ENCODE results near the gene SPTBN1. TPM values are rescaled to one million over a fixed set of nuclear protein-coding genes. Genes with fewer than 3 reads are reported as not detected.

Gene SPTBN1
- total RNA-seq, 1 donor from 2014 or later, result 813 TPM

DNA sequence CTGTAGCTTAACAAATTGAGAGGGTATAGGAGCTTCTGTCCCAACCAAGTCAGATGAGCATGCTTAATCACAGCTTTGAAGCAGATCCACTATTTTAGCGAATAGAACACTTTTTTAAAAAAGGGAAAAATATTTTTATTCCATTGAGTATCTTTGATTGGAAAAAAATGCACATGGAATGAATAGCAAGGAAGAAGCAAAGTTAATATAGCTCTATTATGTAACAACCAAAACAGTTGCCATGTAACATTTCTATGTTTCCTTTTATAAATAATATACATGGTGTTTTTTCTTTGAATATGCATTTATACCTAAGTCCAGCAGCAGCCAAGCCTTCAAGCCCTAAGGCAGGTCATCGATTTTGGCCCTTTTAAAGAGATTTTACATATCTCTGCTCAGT lies 21.4 kb upstream of the SPTBN1 start:
- H3K9me3 ChIP-seq, result no peaks in the 10 kb centered on the region
- DNase-seq, result no peak
- H3K27me3 ChIP-seq, result no peaks in the 10 kb centered on the region
- no peak overlapping the region for H3K4me3 ChIP-seq
- no peaks in the 10 kb centered on the region for H3K36me3 ChIP-seq
- TF ChIP-seq, protein P1, sequence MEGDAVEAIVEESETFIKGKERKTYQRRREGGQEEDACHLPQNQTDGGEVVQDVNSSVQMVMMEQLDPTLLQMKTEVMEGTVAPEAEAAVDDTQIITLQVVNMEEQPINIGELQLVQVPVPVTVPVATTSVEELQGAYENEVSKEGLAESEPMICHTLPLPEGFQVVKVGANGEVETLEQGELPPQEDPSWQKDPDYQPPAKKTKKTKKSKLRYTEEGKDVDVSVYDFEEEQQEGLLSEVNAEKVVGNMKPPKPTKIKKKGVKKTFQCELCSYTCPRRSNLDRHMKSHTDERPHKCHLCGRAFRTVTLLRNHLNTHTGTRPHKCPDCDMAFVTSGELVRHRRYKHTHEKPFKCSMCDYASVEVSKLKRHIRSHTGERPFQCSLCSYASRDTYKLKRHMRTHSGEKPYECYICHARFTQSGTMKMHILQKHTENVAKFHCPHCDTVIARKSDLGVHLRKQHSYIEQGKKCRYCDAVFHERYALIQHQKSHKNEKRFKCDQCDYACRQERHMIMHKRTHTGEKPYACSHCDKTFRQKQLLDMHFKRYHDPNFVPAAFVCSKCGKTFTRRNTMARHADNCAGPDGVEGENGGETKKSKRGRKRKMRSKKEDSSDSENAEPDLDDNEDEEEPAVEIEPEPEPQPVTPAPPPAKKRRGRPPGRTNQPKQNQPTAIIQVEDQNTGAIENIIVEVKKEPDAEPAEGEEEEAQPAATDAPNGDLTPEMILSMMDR (IDR thresholded peaks at IDR 0.05), result no peak
- H3K27ac ChIP-seq, result peak overlapping the region; percentile 92
- intact Hi-C loops (cut with DNase I), result no loop called here
- H3K4me1 ChIP-seq, result peaks cover 52% of the 10 kb centered on the region
- no peak for ATAC-seq

DNA sequence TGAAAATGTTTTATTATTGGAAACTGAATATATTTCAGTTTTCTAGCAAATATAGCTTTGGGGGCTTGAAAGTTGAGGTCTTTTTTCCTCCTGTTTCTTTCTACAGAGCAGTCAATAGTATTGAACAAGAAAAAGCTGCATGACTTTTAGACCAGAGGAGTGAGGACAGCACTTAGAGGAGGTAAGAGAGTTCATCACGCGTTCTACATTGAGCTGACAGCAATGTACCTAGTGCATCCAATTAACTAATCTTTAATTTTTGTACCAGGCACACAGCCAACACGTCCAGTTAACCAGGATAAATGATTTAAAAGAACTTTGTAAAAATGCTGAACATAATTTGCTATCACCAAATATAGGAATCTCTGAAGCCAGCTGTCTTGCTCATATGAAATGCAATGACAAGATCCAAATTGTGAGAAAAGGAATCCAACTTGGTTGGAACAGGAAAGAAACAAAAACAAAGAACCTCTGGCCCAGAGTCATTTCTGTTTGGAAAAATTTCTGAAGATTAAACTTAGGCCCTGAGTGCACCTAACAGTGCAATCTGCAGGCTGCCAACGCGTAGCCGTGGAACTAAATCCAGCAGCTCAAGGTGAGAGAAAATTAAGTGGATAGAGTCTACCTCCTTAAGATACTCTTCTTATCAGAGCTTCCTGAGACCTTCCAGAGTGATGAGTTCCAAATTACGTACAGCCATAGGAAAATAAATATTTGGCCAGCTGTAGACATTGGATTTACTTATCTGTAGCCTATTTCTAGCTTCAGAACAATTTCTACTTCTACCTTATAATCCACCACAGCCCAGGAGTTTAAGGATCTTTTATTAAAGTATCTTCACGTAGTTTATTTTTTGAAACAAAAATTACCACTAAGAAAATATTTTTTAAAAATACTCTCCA lies 20.6 kb upstream of the SPTBN1 start:
- ATAC-seq (no peak), DNase-seq (no peak)
- Histone ChIP-seq H3K9me3 (no peaks in the 10 kb centered on the region), H3K27me3 (no peaks in the 10 kb centered on the region), H3K4me1 (peaks cover 47% of the 10 kb centered on the region), H3K4me3 (no peak overlapping the region), H3K36me3 (no peaks in the 10 kb centered on the region), H3K27ac (peak overlapping the region; percentile 92)
- intact Hi-C loops (cut with DNase I), result no loop called here
- TF ChIP-seq, protein P1 (IDR thresholded peaks at IDR 0.05), result no peak

DNA sequence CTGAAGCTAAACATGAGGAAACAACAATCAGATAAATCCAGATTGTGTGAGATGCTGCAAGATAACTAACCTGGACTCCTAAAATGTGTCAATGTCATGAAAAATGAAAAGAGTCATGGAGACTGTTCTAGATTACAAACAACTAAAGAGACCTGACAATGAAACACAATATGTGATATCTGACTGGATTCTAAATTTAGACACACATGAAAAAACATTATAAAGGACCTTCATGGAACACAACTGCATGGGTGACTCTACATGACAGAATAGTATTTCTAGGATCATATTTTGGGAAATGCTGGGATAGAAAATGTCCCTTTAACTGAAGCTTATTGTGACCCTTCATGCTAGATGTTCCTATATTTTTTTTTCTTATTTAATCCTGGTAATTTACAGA lies 18.5 kb upstream of the SPTBN1 start:
- TF ChIP-seq, protein P1 (IDR thresholded peaks at IDR 0.05), result no peak
- intact Hi-C loops (cut with DNase I), result no loop called here
- H3K4me1 ChIP-seq, result peaks cover 32% of the 10 kb centered on the region
- no peaks in the 10 kb centered on the region for H3K9me3 ChIP-seq
- no peak for DNase-seq
- no peaks in the 10 kb centered on the region for H3K27me3 ChIP-seq
- H3K36me3 ChIP-seq, result no peaks in the 10 kb centered on the region
- H3K27ac ChIP-seq, result no peak overlapping the region
- no peak overlapping the region for H3K4me3 ChIP-seq
- ATAC-seq, result no peak

DNA sequence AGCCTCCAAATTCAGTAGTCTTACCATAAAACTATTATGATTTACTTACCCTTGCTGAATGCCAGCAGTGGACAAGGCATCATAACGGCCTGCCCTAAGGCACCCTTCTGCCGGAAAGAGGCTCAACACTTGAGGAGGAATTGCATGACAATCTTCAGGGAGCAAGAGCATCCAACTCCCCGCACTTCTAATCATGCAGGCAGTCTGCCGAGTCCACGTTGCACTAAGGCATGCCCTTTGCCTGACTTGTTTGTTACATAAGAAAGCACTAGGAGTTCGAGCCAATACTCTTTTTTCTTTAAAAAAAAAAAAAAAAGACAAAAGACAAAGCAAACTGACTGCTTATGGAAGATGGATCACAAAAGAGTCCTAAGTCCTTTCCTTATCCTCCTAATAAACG lies 17.9 kb upstream of the SPTBN1 start:
- Histone ChIP-seq H3K27ac (peak overlapping the region; percentile 40), H3K36me3 (no peaks in the 10 kb centered on the region), H3K4me1 (peaks cover 29% of the 10 kb centered on the region), H3K4me3 (no peak overlapping the region), H3K27me3 (no peaks in the 10 kb centered on the region), H3K9me3 (no peaks in the 10 kb centered on the region)
- TF ChIP-seq, protein P1 (IDR thresholded peaks at IDR 0.05), result no peak
- intact Hi-C loops (cut with DNase I), result no loop called here
- DNase-seq (no peak), ATAC-seq (peak; percentile 44)

DNA sequence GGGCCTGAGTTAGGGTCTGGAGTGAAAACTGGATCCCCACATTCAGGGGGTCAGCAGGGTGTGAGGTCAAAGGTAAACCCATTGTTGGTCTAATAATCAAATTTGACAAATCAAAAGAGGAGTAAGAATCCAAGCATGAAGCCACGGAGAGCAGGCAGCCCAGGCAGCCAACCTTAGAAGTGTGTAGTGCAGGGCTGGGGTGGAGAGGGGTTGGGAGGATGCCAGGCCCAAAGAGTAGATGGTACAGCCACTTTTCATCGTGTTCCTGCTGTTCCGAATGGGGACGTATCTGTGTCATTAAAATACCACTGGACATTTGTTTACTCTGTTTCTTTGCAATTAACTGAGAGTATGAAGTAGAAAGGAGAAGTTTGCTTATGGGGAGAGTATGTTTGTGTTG lies 16.5 kb upstream of the SPTBN1 start:
- DNase-seq, result no peak
- no peak overlapping the region for H3K4me3 ChIP-seq
- no peaks in the 10 kb centered on the region for H3K36me3 ChIP-seq
- H3K9me3 ChIP-seq, result no peaks in the 10 kb centered on the region
- no peaks in the 10 kb centered on the region for H3K27me3 ChIP-seq
- TF ChIP-seq, protein P1 (IDR thresholded peaks at IDR 0.05), result no peak
- H3K4me1 ChIP-seq, result peaks cover 26% of the 10 kb centered on the region
- peak; percentile 65 for ATAC-seq
- peak overlapping the region; percentile 32 for H3K27ac ChIP-seq
- intact Hi-C loops (cut with DNase I), result no loop called here

Measured in upper lobe of right lung (tissue), 1 donor.